Renal cortex interstitium (tissue), 11 donors: ENCODE measurements around the gene XXYLT1. TPM values are rescaled to one million over a fixed set of nuclear protein-coding genes. Genes with fewer than 3 reads are reported as not detected.

Source experiments
- DNase-seq, 11 donors: peaks; one replicate each; pipeline ENCODE4 v3.0.0-alpha.2; 2013; ENCODE audit warnings: low read depth in 9 of 11, low spot score in 4 of 11; ENCODE audit errors: extremely low read depth in 1 of 11
- polyA plus RNA-seq, 3 donors: library from polyadenylated mRNA; unstranded; fragments of 120-200 nt; gene quantifications; one replicate each; pipeline ENCODE4 v1.2.1, GENCODE V29; 2013; ENCODE audit not compliant: insufficient read length in 3 of 3

The XXYLT1 gene
- polyA plus RNA-seq, 3 donors = 27.3 to 35.5 (median 27.8) TPM

DNA sequence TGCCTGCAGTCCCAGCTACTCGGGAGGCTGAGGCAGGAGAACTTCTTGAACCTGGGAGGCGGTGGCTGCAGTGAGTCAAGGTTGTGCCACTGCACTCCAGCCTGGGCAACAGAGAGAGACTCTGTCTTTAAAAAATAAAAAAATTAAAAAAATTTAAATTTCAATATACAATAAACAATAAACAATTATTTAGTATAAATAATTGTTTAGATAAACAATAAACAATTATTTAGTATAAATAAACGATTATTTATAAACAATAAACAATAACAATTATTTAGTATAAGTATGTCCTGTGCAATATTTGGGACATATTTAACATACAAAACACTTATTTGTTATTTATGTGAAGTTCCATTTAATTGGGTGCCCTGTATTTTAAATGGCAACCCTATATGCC is 119.6 kb downstream of the XXYLT1 start:
- no peak for DNase-seq

DNA sequence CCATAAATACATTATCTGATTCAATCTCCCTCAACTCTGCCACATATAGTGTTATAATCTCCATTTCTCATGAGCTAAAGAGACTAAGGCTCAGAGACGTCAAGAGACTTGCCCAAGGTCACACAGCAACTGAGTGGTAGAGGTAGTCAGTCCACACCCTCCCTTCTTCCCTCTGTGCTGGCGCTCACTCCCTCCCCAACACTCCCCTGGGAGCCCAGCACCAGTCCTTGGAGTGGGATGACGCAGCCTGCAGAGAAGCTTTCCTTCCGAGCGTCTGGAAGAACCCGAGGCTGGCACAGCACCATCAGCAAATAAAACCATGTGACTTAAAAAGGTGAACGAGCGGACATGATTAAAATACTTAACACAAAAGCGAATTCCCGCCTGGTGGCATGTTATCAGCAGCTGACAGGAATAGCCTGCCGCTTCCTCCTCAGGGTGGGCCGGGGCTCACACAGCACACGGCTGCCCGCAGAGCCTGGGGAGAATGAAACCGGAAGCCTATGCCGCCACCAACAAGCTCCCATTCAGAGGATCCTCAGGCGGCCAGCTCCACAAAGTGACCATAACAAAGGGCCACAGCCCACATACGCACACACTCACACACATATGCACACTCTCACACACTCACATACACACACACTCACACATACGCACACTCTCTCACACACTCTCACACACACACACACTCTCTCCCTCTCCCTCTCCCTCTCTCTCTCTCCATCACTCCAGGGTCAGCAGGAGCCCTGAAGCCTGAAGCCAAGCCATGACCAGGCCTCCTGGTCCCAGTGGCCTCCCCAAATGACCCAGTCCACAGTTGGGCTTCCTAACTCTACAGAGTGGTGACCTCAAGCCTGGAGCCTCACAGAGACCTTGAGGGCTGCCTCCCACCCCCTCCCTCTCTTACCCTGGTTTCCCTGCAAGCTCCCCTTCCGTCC is 120.5 kb downstream of the XXYLT1 start:
- no peak for DNase-seq

DNA sequence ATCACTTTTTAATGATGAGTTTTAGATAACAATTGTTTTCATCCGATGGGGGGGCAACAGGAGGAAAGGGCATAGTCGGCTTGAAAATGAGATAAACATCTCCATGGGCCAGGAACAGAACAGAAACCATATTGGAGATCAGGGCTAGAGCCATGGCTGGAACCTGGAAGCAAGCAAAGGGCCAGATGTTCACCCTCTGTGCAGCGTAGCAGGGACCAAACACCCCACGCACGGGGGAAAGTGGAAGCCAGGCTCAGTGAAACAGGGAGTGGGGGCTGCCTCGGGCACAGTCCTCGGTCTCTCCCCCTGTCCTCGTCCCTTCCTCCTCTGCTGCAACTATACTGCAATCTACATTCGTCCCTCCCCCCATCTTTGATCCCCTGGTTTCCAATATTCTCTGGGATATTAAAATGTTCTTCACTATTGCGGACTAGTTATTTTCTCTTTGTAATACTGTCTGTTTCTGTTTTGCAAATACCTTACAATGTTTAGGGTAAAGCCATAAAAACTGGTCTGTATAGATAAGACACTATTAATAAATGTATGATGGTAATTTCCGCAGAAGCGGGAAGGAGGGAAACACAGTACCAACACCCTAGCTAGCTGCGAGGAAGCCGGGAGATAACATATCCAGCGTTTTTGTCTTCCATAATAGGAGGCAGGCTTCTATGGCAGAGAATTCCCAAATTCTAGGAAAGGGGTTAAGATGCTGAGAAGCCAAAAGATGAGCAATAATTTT is 121.5 kb downstream of the XXYLT1 start:
- DNase-seq = no peak

DNA sequence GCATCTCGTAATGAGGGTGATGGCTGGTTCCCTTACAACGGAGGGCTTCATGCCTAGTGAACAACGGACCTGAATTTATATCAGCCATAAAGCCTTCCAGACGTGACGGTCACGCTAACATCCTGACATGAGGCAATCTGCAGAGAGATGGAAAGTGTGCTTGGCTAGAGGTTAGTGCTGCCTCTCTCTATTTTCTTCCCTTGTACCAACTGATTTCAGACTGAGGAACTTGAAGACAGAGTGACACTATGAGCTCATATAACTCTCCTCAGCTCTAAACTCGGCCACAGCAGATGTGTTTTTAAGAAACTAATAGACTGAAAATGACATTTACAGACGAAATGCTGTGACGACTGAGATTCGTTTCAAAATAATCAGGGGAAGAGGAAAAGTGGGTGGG is 122.4 kb downstream of the XXYLT1 start:
- peak in 2 of 11 donors; percentile 64 to 69 for DNase-seq

DNA sequence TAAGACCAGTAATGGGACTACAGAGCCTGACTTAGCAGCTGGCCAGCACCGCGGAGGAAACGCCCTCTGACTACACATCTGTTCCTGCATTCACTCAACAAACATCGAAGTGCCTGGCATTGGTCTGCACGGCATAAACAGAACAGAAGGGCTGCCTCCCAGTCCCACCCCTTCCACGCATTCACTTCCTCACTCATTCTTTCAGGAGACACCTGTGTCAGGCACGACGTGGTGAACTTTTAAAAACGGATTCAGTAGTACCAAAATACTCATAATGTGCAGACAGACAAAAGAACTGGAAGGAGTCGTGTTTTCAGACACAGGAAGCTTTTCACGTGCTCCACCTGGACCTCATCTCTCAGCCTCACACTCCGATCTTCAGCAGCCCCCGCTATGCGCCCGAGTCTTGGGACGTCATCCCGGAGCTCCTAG is 123.3 kb downstream of the XXYLT1 start:
- DNase-seq = no peak

DNA sequence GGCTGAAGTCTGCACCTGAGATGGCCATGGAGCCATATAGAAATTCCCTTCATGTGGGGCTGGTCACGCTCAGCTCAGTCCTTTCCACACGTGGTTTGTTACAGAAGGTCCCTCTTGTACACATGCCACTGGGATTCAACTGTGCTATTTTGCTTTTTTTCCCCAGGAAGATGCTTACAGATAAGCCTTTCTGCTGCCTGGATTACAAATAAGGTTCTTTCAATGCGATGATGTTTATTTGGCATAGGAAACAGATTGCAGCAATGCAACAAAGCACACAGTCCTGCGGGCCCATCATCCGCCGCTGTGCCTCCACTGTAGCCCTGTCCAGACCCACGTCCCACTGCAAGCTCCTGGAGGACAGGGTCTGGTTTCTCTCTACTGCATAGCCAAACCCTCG is 124.8 kb downstream of the XXYLT1 start:
- no peak for DNase-seq

GRCh38 chr3:195145579-195145978 is 125.4 kb downstream of the XXYLT1 start:
- no peak for DNase-seq

- DNase-seq = no peak
Observed at GRCh38 chr3:195143221-195143620, 127.7 kb downstream of the XXYLT1 start.

GRCh38 chr3:195142519-195142918 is 128.4 kb downstream of the XXYLT1 start:
- no peak for DNase-seq

DNA sequence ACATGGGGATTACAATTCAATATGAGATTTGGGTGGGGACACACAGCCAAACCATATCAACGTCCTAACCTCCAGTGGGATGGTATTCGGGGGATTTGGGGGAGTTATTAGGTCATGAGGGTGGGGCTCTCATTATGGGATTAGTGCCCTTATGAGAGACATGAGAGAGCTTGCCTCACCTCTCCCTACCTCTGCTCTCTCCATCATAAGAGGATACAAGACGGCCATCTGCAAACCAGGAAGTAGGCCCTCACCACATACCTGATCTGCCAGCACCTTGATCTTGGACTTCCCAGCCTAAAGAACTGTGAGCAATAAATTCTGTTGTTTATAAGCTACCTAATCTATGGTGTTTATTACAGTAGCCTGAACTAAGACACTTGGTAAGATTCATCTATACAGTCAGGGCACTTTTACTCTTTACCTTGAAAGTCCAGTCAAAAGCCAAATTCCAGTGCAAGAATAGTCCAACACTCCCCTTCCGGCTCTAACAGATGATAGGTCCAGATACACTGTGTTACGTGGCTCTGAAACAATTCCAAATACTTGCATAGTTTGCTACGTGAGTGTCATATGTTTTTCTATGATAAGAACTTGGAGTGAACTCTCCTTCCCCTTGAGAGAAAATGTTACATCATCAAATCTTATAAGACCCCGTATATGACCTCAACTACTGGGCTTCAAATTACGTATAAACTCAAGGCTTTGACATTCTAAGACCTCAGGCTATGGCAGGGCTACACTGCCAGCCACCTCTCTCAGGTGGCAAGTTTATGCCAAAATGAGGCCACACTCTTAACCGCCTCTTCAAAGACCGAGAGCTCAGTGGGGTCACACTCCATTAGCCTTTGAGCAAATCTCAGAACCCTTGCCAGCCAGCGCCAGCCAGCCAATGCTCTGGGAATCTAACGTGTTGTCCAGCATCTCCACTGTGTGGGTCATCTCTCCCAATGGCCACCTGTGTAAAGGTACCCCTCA is 129.9 kb downstream of the XXYLT1 start:
- no peak for DNase-seq

DNA sequence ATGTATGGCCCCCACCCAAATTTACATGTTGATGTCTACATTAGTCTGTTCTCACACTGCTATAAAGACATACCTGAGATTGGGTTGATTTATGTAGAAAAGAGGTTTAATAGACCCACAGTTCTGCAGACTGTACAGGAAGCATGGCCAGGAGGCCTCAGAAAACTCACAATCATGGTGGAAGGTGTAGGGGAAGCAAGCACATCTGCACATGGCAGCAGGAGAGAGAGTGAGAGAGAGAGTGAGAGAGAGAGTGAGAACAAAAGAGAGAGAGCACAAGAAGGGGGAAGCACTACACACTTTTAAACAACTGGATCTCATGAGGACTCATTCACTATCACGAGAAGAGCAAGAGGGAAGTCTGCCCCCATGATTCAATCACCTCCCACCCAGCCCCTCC is 130.5 kb downstream of the XXYLT1 start:
- no peak for DNase-seq

DNA sequence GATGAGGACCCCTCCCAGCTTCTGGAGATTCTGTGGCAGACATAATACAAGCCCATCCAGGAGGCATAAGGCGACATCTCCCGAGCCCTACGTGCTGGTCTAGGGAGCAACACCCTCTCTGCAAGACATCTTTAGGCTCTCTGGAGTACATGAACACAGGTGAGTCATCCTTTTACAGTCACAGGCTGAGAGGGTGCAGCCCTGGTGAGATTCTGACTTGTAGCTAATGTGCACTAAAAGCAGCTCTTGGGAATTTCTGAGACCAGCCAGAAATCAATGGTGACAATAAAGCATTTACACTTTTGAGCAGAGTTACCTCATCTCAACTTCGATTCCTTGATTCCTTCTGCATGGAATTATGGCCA is 131.1 kb downstream of the XXYLT1 start:
- DNase-seq = no peak

GRCh38 chr3:195139091-195139875 is 131.7 kb downstream of the XXYLT1 start:
- no peak for DNase-seq

- DNase-seq = no peak
Observed at GRCh38 chr3:195137638-195138588, 133.0 kb downstream of the XXYLT1 start.

DNA sequence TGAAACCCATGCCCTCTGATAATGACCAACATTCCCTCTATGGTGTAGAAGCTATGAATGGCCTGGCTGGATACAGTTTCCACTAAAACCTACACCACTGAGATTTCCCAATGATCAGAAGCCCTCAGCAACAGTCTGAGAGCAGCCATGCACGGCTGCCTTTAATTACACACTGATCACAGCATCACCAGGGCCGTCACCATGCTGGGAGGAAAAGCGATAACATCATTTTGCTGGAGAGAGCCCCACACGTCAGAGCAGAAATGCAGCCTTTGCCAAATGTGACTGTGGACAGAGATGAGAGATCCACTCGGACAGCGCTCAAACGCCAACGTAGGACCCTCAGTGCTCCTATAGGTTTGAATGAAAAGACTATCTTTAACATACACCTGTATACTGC is 135.0 kb downstream of the XXYLT1 start:
- DNase-seq = no peak

- DNase-seq = no peak
Observed at GRCh38 chr3:195134431-195134830, 136.5 kb downstream of the XXYLT1 start.

GRCh38 chr3:195133462-195133861 is 137.5 kb downstream of the XXYLT1 start:
- DNase-seq = no peak
